Right lobe of liver (tissue), 4 donors: ENCODE results near the gene DZIP1L.

Experiments
- POLR2A ChIP-seq: fragments of 450-650 bp; IDR thresholded peaks from one replicate; pipeline ENCODE4 v1.6.1; 2017; ENCODE audit warnings: antibody characterized with exemption, mild to moderate bottlenecking
- TF ChIP-seq, protein P1 (sequence below), 4 donors: fragments of 200-600 bp in 3 of 4; fragments of 450-650 bp in 1 of 4; IDR thresholded peaks; one replicate each; pipeline versions ENCODE4 v1.5.1 to v1.8.0; 2016 to 2022; ENCODE audit warnings: antibody characterized with exemption in 4 of 4, mild to moderate bottlenecking in 2 of 4
- donor health status: DM: no; HTN: no; CAD: no.
- donor health status: DM: no; HTN: no; CAD: no.
- donor health status: DM: no; HTN: yes; CAD: no.

DNA sequence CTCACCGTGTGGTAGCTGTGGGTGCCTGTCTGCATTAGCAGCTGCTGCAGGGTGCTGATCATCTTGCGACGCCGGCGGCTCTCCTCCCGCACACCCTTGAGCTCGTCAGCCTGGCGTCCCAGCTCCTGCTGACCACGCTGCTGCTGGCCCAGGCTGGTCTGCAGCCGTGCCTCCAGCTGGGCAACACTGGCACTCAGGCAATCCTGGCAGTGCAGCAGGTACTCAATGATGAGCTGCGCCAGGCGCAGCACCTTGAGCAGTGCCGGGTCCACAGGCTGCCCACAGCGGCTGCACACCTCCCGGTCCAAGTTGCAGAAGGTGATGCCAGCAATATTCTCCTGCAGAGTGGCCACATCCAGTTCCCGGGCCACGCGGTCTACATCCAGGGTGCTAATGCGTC, 11.9 kb downstream of the DZIP1L start:
- TF ChIP-seq, protein P1, sequence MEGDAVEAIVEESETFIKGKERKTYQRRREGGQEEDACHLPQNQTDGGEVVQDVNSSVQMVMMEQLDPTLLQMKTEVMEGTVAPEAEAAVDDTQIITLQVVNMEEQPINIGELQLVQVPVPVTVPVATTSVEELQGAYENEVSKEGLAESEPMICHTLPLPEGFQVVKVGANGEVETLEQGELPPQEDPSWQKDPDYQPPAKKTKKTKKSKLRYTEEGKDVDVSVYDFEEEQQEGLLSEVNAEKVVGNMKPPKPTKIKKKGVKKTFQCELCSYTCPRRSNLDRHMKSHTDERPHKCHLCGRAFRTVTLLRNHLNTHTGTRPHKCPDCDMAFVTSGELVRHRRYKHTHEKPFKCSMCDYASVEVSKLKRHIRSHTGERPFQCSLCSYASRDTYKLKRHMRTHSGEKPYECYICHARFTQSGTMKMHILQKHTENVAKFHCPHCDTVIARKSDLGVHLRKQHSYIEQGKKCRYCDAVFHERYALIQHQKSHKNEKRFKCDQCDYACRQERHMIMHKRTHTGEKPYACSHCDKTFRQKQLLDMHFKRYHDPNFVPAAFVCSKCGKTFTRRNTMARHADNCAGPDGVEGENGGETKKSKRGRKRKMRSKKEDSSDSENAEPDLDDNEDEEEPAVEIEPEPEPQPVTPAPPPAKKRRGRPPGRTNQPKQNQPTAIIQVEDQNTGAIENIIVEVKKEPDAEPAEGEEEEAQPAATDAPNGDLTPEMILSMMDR (IDR thresholded peaks at IDR 0.05), result no peak
- no peak for TF ChIP-seq POLR2A
